A673 (cell line): Measurements from ENCODE around the gene TMEM9B. TPM values are rescaled to one million over a fixed set of nuclear protein-coding genes. Genes with fewer than 3 reads are reported as not detected.
A peak's percentile ranks its signal among the peaks of the same experiment; 100 is the strongest.

Experiments
- BruUV-seq: library from RNA; stranded (reverse); fragments of 400-500 nt; replicated peaks from 2 replicates; lab custom pipeline; 2021; lab: Mats Ljungman, UMichigan
- CTCF ChIA-PET: fragments of 300-600 bp; sonication (Branson Sonifier 250); formaldehyde crosslinking; loops from one replicate; lab custom pipeline; 2022; ENCODE audit warnings: antibody characterized with exemption; lab: Charles Lee
- POLR2A ChIA-PET: fragments of 300-600 bp; sonication (Branson Sonifier 250); formaldehyde crosslinking; loops from one replicate; lab custom pipeline; 2022; ENCODE audit warnings: antibody characterized with exemption; ENCODE audit not compliant: low non-redundant PET; lab: Charles Lee
- DNase-seq: peaks from one replicate; pipeline ENCODE4 v3.0.0-alpha.2; 2015; ENCODE audit warnings: low spot score
- H3K27ac ChIP-seq: fragments of 200-600 bp; sonication (generic); 2 replicates; pipeline ENCODE4 v1.5.1; 2016; ENCODE audit warnings: mixed run types, low read depth, mild to moderate bottlenecking, mixed read lengths, antibody characterized with exemption, low read length; ENCODE audit not compliant: poor library complexity, severe bottlenecking
- H3K27me3 ChIP-seq: fragments of 200-600 bp; sonication (generic); replicated peaks from 2 replicates; pipeline ENCODE4 v1.6.1; 2017; ENCODE audit warnings: mixed run types, low read depth, mild to moderate bottlenecking, mixed read lengths, antibody characterized with exemption, low read length; ENCODE audit not compliant: insufficient read depth, poor library complexity
- H3K36me3 ChIP-seq: fragments of 200-600 bp; sonication (generic); 2 replicates; pipeline ENCODE4 v1.6.1; 2016; ENCODE audit warnings: mixed run types, mild to moderate bottlenecking, mixed read lengths, antibody characterized with exemption, low read length; ENCODE audit not compliant: insufficient read depth, poor library complexity, severe bottlenecking
- H3K4me1 ChIP-seq: fragments of 200-600 bp; sonication (generic); 2 replicates; pipeline ENCODE4 v1.6.1; 2017; ENCODE audit warnings: mixed run types, mild to moderate bottlenecking, mixed read lengths, antibody characterized with exemption, low read length; ENCODE audit not compliant: insufficient read depth, poor library complexity, severe bottlenecking
- H3K4me3 ChIP-seq: fragments of 200-600 bp; sonication (generic); 2 replicates; pipeline ENCODE4 v1.5.1; 2016; ENCODE audit warnings: low read depth, mixed run types, mild to moderate bottlenecking, mixed read lengths, low read length; ENCODE audit not compliant: poor library complexity, severe bottlenecking
- H3K9me3 ChIP-seq: fragments of 200-600 bp; sonication (generic); 2 replicates; pipeline ENCODE4 v1.6.1; 2016; ENCODE audit warnings: mixed run types, low read depth, mild to moderate bottlenecking, mixed read lengths, antibody characterized with exemption, low read length; ENCODE audit not compliant: poor library complexity, severe bottlenecking
- EZH2 ChIP-seq: fragments of 200-600 bp; sonication (generic); IDR thresholded peaks from 2 replicates; pipeline ENCODE4 v1.6.1; 2017; ENCODE audit warnings: borderline replicate concordance, low read depth, mild to moderate bottlenecking, mixed read lengths, antibody characterized with exemption, low read length; ENCODE audit not compliant: poor library complexity, severe bottlenecking
- intact Hi-C: fragments of 100-400 bp; cut with micrococcal nuclease; formaldehyde crosslinking; loops from one replicate; pipeline ENCODE4 v1.10.0; 2022; ENCODE audit not compliant: unreplicated experiment
- total RNA-seq: library from RNA; stranded (reverse); gene quantifications from 2 replicates; pipeline ENCODE4 v1.2.3, GENCODE V29; 2021
- TF ChIP-seq, protein P1 (sequence below): fragments of 300-800, 200-600 bp; sonication (generic); conservative IDR thresholded peaks from 2 replicates; pipeline ENCODE4 v1.5.1; 2017; ENCODE audit warnings: low read depth, mild to moderate bottlenecking, antibody characterized with exemption, low read length, moderate library complexity, mixed read lengths

Gene TMEM9B
- total RNA-seq, 1 experiment from 2014 or later, result 11.3 TPM

DNA sequence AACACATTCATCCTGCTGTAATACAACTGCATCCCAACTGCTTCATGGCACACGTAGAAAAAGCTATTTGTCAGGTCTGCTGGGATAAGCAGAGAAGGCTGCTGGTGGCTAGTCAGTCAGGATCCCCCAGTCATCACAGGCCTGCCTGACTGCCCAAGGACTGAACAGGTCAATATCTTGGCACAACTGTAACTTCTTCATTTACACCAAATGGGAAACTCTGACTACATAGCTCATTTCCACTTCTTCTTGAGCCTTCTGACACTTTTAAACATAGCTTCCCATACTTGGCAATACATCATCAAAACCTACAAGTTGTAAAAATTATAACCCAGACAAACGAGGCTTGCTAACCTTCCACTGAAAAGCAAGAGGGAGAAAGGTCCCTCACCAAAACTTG, 2.8 kb downstream of the TMEM9B start:
- intact Hi-C loops, result loop anchor here (10.0 kb wide), 1 partner anchor 277 kb away; the partner anchor contains the start of genes RPL27A and TRIM66
- BruUV-seq, result no TSS peak
- no peaks in the 10 kb centered on the region for H3K27me3 ChIP-seq
- H3K4me3 ChIP-seq, result no peak overlapping the region
- POLR2A ChIA-PET, result no interaction called here
- H3K9me3 ChIP-seq, result no peaks in the 10 kb centered on the region
- no peak for TF ChIP-seq EZH2
- TF ChIP-seq, protein P1, sequence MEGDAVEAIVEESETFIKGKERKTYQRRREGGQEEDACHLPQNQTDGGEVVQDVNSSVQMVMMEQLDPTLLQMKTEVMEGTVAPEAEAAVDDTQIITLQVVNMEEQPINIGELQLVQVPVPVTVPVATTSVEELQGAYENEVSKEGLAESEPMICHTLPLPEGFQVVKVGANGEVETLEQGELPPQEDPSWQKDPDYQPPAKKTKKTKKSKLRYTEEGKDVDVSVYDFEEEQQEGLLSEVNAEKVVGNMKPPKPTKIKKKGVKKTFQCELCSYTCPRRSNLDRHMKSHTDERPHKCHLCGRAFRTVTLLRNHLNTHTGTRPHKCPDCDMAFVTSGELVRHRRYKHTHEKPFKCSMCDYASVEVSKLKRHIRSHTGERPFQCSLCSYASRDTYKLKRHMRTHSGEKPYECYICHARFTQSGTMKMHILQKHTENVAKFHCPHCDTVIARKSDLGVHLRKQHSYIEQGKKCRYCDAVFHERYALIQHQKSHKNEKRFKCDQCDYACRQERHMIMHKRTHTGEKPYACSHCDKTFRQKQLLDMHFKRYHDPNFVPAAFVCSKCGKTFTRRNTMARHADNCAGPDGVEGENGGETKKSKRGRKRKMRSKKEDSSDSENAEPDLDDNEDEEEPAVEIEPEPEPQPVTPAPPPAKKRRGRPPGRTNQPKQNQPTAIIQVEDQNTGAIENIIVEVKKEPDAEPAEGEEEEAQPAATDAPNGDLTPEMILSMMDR, result no peak
- no peak for DNase-seq
- CTCF ChIA-PET, result interaction anchor here (0.7 kb wide), 1 partner anchor 176 kb away, joined by 3 read pairs; no protein-coding TSS in a partner anchor
- H3K36me3 ChIP-seq, result no peaks in the 10 kb centered on the region
- H3K4me1 ChIP-seq, result no peaks in the 10 kb centered on the region
- no peak overlapping the region for H3K27ac ChIP-seq

DNA sequence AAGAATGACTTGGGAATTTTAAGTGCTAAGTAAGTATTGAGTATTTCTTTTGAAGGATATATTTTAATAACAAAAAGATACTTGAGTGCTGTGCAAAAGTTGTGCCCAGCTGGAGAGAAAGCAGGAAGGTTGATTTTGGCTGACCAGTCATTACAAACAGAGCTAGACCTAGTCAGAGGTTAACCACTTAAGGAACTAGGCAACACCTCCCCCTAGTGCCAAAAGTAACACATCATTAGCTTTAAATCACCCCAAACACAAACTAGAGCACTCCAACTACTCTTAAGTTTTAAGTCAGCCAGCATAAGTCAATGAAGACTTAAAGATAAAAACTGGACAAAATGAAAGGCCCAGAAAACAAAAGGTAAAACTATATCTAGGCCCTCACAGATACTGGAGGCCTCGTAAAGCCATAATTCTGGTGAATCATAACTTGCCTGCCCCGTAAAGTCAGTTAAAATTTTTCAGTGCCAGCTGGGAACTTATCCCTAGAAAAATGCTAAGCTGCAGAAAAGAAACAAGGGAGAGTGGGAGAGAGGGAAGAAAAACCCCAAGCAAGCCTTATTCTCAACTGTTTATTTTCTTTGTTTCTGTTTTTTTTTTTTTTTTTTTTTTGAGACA, 4.6 kb downstream of the TMEM9B start:
- BruUV-seq, result no TSS peak
- intact Hi-C loops, result loop anchor here (1.0 to 10.0 kb wide), 2 partner anchors 45 to 275 kb away; partner anchors contain the start of genes RPL27A and TRIM66
- CTCF ChIA-PET, result interaction anchor here (0.5 to 1.6 kb wide), 9 partner anchors 35 to 697 kb away, joined by 3 to 8 read pairs (median 3); no protein-coding TSS in a partner anchor

DNA sequence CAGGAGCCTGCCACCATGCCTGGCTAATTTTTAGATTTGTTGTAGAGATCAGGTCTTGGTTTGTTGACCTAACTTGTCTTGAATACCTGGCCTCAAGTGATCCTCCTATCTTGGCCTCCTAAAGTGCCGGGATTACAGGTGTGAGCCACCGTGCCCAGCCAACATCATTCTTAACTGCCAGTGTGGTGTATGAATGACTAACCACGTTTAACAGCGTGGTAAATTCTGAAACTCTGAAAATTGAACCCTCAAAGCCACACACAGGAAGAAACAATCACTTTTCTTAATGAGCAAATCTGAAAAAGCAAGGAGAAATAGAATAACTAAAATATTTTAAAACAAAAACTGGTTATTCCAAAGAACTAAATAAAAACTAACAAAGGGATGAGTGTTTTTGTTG, 7.4 kb downstream of the TMEM9B start:
- Histone ChIP-seq H3K27ac (no peak overlapping the region), H3K9me3 (no peaks in the 10 kb centered on the region), H3K4me1 (no peaks in the 10 kb centered on the region), H3K4me3 (no peak overlapping the region), H3K27me3 (no peaks in the 10 kb centered on the region), H3K36me3 (no peaks in the 10 kb centered on the region)
- TF ChIP-seq, protein P1, result no peak
- TF ChIP-seq EZH2, result no peak
- BruUV-seq, result no TSS peak
- no peak for DNase-seq
- intact Hi-C loops, result no loop called here
- ChIA-PET POLR2A (no interaction called here), CTCF (interaction anchor here (0.6 kb wide), 1 partner anchor 25 kb away, joined by 3 read pairs; no protein-coding TSS in a partner anchor)

More for the DNA sequence above, 4.6 kb downstream of the TMEM9B start:
- Histone ChIP-seq H3K4me3 (no peak overlapping the region), H3K27ac (no peak overlapping the region), H3K27me3 (no peaks in the 10 kb centered on the region), H3K4me1 (no peaks in the 10 kb centered on the region), H3K9me3 (no peaks in the 10 kb centered on the region), H3K36me3 (no peaks in the 10 kb centered on the region)
- POLR2A ChIA-PET, result no interaction called here
- peak; percentile 66 for DNase-seq
- no peak for TF ChIP-seq EZH2
- TF ChIP-seq, protein P1, result peak; percentile 68
